Stimulated activated CD8-positive, alpha-beta memory T cell treated with anti-CD3 and anti-CD28 coated beads, Interleukin-15, amount 100 ng/mL, for 1 hour (primary cell): ENCODE results near the gene TSPAN4.

ENCODE experiments used
- DNase-seq: peaks from one replicate; pipeline ENCODE4 v3.0.0-alpha.2; 2020; ENCODE audit warnings: low read depth

The TSPAN4 gene

DNA sequence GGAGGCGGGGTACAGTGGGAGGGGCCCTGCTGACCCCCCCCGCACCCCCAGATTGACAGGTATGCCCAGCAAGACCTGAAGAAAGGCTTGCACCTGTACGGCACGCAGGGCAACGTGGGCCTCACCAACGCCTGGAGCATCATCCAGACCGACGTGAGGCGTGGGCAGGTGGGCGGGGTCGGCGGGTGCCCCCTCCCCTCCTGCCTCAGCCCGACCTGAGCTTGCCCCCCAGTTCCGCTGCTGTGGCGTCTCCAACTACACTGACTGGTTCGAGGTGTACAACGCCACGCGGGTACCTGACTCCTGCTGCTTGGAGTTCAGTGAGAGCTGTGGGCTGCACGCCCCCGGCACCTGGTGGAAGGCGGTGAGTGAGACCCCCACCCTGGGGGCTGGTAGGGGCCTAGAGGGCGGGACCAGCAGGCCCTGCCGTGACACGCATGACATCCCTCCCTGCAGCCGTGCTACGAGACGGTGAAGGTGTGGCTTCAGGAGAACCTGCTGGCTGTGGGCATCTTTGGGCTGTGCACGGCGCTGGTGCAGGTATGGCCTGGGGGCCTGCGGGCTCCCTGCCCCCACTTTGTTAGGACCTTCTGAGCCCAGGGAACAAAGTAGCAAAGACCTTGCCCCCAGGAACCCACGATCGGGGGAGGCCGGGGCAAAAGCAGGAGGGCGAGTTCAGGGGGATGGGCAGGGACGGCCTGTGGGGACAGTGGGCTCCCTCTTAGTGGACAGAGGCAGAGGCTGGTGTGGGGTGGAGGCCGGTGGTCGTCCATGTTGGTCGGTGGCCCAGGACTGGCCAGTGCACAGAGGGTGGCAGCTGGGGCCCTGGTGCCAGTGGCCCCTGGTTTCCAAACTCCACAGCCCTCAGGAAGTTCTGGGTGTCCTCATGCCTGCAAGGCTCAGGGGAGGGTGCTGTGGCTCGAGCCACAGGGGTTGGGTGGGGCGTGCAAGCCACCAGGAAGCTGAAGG lies 23.1 kb downstream of the TSPAN4 start:
- no peak for DNase-seq

DNA sequence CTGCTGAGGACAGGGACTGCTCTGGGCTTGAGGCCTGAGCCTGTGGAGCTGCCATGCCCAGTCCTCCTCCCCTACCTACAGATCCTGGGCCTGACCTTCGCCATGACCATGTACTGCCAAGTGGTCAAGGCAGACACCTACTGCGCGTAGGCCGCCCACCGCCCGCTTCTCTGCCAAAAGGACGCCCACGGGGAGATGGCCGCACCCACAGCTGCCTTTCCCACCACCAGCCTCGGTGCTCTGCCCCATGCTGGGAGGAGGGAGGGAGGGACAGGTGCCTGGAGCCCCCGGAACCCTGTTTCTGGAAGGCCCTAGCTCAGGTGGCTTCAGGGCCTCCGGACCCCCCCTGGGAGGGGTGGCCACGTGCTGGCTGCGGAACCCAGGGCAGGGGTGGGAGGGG lies 23.8 kb downstream of the TSPAN4 start:
- no peak for DNase-seq

DNA sequence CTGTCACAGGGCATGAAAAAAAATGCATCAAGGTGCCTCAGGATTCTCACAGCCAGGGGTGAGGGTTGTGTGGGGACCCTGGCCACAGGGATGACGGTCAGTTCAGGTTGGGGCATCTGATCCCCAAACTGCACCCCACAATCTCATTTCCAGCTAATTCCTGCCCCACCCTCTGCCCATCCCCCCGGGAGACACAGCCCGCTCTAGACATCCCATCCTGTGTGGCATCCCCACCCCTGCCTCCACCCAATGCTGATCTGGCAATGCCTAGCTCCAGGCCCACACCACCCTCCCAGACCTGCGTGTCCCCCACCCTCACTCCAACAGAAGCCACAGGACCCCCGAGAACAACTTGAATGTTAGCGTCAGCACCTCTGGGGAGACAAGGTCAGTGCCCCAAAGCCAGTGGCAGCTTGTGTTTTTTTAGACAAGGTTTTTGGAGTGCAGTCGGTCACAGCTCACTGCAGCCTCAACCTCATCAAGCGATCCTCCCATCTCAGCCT lies 25.3 kb downstream of the TSPAN4 start:
- no peak for DNase-seq

DNA sequence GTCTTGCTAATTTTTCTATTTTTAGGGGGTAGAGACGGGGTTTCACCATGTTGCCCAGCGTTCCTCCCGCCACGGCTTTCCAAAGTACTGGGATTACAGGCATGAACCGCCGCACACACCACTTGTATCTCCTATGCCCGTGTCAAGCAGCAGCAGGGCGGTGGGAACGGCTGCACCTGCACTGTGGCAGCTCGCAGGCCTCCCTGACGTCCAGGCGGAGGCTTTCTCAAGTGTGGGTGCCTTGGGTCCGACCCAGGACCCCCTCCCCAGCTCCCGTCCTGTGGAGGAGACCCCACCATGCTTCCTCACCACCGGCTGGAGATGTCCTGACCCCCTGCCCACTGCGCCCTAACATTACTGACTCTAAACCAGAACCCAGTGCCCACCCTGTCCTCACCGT lies 25.7 kb downstream of the TSPAN4 start:
- DNase-seq: no peak

DNA sequence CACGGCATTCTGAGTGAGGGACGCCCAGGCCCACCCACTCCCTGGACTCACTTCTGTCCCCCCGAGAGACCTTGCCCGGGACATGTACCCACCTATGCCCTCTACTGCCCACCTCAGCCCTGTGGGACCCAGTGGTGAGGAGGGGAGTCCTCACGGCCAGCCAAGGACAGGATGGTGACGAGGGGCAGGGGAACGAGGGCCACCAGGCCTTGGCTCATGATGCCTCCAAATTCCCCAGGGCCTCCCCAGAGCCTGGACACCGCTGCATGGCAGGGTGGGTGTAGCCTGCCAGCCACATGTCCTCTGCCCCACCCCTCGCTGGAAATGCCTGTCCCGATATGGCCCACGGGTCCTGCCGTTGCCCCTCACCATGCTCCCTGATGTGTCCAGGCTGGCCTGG lies 26.1 kb downstream of the TSPAN4 start:
- DNase-seq: no peak

DNA sequence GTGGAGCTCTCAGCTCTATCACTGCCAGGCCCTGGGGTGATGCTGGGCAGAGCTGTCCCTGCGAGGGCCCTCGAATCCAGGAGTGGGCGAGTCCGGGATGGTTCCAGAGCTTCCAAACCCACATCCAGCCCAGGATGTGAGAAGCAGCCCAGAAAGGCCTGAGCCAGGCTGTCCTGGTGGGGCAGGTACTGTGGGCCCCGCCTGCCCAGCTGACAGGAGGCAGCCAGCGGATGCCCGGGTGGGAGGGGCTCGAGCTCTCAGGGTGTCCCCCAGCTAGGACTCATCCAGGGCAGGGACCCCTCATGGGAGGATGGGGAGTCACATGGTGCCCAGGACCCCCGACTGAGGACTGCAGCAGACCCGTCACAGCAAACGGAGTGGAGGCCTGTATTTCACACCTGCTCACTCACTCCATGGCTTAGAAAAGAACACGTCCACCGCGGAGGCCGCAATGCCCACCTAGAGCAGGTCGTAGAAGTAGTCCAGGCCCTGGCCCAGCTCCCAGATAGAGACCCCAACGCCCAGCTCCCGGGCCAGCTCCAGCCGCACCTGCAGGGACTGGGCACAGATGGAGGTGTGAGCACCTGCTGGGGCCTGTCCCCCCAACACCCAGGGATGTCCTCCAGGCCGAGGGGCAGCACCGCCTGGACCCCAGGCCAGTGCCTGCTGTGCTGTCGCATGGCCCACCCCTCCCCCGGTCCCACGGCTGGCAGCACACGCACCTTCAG lies 26.9 kb downstream of the TSPAN4 start:
- DNase-seq: no peak

DNA sequence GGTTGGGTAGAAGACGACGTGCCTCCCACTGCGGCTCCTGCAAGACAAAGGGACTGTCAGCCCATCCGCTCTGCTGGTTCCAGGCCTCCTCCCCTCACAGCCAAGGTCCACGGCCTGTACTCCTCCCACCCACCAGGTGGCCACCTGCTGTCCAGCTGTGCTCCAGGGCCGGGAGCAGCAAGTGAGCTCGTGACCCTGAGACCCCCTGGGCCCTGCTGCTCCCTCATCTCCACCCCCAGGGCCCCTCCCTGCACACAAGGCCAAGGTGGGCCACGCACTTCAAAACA lies 27.4 kb downstream of the TSPAN4 start:
- DNase-seq: no peak

DNA sequence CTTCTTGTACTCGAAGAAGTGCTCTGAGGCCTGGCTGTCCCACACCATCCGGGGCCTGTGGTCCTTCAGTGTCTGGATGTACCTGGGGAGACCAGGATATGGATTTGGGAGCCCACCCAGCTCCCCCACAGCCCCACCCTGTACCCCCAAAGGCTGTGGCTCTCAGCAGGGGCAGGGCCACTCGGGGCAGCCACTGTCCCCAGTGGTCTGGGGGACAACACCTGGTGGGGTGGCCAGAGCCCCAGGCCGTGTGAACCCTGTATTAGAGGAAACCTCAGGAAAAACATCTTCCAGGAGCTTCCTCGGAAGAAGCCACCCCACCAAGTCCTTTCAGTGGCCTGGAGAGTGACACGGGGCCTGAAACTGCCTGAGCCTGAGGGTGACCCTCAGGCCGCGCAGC lies 27.8 kb downstream of the TSPAN4 start:
- no peak for DNase-seq

DNA sequence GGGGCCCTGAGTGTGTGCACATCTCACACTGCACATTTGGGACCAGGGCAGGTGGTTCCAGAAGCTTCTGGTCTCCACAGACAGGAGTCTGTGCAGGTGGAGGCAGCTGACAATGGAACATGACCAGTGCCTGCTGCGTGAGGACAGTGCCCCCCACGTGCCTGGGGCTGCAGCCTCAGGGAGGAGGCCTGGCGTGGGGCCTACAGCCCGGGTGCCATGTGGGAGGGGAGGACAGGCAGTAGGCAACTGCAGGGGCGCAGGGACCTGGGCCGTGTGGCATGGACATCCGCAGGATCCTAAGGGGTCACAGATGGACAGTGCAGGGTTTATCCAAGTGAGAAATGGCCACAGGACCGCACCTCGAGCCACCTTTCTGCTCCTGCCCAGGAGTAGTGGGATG lies 28.8 kb downstream of the TSPAN4 start:
- DNase-seq: no peak

DNA sequence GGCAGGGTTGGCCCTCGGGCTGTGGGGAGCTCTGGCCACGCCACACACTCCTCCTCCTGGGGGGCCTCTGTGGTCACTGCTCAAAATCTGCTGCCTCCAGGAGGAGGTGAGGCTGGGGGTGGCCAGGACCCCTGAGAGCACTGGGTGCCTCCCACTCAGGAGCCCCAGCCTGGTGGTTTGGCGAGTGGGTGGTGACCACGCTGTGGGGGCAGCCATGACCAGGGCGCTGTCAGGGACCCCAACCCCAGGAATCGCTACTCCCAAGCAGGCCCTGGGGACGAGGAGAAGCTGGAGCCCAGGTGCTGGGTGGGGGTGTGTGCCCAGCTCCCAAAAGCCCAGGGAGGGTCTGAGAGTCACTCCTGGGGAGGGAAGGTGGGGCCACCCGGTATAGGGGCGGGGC lies 30.1 kb downstream of the TSPAN4 start:
- no peak for DNase-seq

DNA sequence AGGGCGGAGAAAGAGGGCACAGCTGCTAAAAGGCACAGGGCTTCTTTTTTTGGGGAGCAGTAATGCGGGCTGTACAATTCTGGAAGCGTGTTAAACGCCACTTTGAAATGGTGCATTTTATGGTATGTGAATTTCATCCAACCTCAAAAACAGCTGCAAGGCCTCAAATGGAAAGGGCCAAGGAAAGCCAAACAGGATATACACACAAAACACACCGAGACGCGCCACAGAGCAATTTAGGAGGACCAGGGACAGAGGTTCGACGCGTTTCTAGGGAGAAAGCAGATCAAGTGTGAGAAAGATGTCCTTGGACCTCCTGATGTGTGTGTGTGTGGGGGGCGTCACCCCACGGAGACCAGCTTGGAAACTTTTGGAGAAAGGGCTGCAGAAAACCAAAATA lies 31.1 kb downstream of the TSPAN4 start:
- DNase-seq: no peak

DNA sequence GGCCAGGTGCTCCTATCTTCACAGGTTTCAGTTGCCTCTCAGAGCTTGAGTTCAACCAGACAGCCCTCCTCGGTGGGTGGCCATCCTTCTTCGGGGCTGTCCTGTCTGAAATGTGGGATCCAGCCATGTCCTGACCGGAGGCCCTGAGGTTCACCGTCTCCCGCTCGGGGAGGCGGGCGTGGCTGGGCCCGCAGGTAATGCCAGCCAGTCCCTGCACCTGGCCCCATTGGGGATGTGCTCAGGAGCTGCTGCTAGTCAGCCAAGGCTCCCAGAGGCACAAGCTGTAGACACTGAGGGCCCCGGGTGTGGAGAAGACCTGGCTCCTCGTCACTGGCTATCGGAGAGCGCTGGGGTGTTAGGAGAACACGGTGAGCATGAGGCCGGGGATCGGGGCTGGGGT lies 32.6 kb downstream of the TSPAN4 start:
- DNase-seq: no peak

DNA sequence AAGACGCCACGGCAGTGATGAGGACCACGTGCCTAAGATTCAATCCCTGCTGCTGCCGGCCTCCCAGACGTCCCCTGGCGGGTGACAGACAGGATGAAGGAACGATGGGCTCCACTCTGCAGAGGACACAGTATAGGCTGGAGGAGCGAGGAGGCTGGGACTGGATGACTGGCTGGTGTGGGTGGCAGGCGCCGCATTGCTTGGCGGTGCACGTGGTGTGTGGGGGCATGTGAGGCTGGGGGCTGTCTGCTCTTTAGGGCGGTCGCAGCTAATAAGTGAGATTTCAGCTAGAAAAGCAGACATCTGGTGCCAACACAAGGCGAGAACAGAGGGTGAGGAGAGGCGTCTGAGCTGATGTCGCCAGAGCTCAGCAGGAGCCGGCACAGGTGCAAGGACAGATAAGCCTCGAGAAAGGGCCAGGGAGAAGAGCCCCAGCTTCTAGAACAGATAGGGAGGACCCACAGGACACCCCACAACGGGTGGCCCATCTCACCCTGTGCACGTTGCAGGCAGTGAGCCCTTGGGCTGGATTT lies 33.2 kb downstream of the TSPAN4 start:
- no peak for DNase-seq

DNA sequence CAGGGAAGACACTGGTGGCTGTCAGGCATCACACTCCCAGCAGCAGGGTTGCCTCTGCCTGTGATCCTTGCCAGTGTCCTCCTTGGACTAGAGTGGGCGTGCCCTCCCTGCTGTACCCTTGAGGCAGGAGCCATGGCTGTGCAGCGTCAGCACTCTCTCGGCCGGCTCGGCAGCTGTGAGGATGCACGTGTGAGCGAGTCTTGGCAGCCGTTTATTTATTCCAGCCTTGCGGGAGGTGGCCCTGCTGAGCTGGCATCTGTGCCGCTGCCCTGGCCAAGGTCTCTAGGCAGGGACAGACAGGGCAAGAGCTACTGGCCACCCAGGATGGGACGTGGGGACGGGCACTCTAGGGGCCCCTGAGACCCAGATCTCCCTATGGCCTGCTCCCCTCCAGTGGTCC lies 33.9 kb downstream of the TSPAN4 start:
- no peak for DNase-seq

DNA sequence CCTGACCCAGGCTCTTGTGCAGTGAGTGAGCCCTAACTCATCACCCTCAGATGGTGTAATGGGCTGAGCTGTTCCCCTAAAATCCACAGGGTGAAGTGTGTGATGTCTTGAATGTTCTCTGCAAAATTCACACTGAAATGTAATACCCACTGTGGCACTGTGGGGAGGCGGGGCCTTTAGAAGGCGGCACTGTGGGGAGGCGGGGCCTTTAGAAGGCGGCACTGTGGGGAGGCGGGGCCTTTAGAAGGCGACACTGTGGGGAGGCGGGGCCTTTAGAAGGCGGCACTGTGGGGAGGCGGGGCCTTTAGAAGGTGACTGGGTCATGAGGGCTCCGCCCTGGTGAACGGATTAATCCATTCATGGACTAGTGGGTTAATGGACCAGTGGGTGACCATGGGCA lies 34.9 kb downstream of the TSPAN4 start:
- no peak for DNase-seq

DNA sequence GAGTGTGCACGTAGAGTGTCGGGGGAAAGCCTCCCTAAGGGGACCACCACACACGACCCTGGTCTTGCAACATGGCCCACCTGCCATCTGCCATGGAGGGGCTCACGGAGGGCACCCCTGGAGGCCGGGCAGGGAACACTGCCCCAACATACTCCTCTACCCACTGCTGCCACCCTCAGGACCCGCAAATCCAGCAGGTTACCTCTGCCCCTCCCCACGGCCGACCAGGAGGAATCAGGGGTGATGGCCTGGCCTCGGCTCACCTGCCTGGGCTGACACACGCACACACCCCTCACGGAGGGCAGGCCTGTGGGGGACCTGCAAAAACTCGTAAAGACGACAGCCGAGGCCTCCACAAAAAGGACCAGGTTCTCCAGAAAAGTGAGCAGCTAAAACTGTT lies 37.8 kb downstream of the TSPAN4 start:
- no peak for DNase-seq

DNA sequence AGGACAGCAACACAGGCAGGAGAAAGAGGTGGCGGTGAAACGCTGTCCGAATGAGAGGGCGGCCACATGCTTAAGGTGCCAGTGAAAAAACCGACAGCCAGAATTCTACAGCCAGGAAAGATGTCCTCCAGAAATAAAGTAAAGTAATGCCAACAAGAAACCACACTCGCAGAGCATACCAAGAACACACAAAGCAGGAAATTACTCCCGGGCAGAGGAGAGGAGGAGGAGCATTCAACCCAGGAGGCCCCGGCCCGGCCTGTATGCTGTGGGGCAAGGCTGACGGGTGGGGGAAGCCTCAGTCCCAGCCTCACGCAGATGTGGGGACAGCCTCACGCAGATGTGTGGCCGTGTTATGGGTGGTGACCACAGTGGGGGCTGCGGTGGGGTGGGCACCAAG lies 39.9 kb downstream of the TSPAN4 start:
- DNase-seq: no peak

DNA sequence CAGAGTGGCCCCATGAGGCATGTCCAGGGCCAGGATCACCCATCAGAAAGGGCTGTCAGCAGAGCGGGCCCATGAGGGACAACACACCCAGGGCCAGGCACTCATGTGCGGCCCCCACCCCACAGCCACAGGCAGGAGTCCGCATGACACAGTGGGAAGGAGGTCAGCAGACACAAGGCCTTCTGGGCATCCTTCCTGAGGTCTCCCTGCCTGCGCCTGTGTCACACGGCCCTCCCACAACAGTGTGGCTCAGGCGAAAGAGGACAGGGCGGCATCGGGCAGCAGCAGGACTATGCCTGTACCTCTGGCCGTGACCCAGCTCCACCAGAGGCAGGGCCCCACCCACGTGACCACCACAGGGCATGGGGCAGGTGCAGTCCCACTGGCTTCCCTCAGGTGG lies 40.9 kb downstream of the TSPAN4 start:
- no peak for DNase-seq

DNA sequence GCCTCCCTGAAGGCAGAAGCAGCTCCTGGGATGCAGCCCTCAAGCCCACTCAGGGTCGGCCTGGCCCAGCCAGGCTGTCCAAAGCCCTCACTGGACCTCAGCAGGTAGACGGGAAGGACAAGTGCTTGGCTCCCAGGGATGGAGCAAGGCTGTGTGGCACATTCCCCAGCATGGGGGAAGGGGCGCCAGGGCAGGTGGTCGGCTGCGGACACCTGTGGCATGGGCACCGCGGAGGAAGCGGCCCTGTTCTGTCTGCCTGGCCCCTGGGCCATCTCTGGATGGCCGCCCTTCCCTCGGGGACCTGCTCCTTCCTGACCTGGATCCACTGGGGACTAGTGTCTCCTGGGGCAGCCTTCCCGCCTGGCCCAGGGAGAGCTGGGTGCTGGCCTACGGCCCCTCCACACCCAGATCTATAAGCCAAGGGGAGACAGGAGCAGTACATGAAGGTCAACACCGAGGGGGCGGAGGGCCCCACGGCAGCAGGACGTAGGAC lies 42.0 kb downstream of the TSPAN4 start:
- DNase-seq: no peak

DNA sequence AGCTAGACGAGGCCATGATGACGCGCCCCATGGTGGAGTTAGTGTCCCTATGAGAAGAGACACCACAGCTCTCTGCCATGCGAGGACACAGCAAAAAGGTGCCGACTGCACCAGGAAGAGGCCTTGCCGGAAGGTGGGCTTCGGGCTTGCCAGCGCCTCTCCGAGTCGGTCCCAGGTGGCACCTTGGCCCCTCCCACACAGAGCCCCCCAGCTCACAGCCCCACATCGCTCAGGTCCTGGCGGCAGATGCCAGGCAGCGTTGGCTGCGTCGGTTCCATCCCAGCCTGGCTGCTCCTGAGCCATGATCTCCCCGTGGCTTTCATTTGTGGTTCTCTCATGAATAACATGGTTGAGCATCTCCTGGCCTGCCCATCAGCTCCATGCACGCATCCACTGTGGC lies 43.9 kb downstream of the TSPAN4 start:
- no peak for DNase-seq

DNA sequence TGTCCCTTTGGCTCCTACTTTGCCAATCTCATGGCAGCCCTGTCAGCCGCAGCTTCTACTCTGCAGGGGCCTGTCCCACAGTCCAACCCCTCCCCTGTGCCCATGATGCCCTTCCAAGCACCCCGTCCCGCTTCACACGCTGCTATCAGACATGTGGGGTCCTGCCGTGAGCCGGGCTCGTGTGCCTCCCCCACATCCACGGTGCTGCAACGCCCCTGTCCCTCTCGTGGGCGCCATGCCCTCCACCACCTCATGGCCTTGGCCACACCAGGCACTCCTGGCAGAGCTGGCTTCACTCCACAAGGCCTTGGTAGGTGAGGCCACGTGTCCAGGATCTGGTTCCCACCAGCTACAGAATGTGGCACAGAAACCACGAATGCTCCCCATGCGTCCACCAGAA lies 44.9 kb downstream of the TSPAN4 start:
- DNase-seq: no peak

DNA sequence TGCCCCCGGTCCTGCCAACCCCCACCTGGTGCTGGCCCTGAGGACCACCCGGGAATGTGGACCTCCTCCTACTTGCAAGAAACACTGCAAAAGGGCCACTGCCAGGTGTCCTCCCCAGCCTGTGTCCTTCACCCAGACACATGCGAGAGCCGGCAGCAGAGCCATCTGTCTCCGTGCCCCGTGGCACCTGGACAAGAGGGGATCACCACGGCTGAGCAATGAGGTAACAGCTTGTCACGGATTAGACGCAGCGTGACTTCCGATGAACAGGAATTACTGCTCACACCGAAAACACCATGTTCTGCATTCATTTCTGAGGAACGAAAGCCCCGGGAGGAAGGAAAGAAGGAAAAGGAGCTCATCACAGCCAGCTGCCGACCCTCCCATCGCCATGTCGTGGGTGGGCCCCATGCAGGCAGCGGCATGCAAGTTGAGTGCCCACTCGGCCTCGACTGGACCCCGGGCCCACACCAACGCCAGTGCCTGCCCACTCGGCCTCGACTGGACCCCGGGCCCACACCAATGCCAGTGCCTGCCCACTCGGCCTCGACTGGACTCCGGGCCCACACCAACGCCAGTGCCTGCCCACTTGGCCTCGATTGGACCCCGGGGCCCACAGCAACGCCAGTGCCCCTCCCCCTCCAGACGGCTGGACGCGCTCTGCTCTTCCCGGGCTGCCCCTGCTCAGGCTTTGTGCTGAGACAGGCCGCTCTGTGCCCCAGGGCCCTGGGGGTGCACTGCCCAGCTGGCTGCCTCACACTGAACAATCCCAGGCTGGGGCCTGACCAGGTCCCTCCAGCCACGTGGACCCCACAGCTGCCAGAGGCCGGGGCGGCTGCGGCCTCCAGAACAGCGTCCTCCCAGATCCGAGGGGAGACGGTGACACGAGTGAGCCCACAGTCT lies 45.9 kb downstream of the TSPAN4 start:
- no peak for DNase-seq
